GM12801 (cell line): ENCODE results near the gene SLC35A5.

ENCODE experiments used
- CTCF ChIP-seq: IDR thresholded peaks from one replicate; pipeline ENCODE4 v1.5.1; 2011; ENCODE audit warnings: control low read depth; ENCODE audit not compliant: insufficient read length; ENCODE audit errors: extremely low read depth

Gene SLC35A5

GRCh38 chr3:112602217-112602838 lies 40.5 kb downstream of the SLC35A5 start:
- TF ChIP-seq CTCF: no peak

GRCh38 chr3:112604536-112604935 lies 42.7 kb downstream of the SLC35A5 start:
- no peak for TF ChIP-seq CTCF

- TF ChIP-seq CTCF: no peak
Measured at GRCh38 chr3:112605285-112605684, 43.4 kb downstream of the SLC35A5 start.

- no peak for TF ChIP-seq CTCF
Measured at GRCh38 chr3:112606098-112606497, 44.3 kb downstream of the SLC35A5 start.

GRCh38 chr3:112607863-112608262 lies 46.0 kb downstream of the SLC35A5 start:
- TF ChIP-seq CTCF: no peak

- no peak for TF ChIP-seq CTCF
Measured at GRCh38 chr3:112610121-112610520, 48.3 kb downstream of the SLC35A5 start.

GRCh38 chr3:112611752-112612515 lies 50.1 kb downstream of the SLC35A5 start:
- TF ChIP-seq CTCF: no peak
